Mucosa of descending colon (tissue), 3 donors: ENCODE measurements around the gene TRDMT1. TPM values are rescaled to one million over a fixed set of nuclear protein-coding genes. Genes with fewer than 3 reads are reported as not detected.

Source experiments
- ATAC-seq: fragments of 200-7000 bp; cut with Tn5 transposase; one replicate; pipeline ENCODE4 v1.9.1; 2020; ENCODE audit warnings: mild to moderate bottlenecking, moderate library complexity
- DNase-seq, 3 donors: peaks; one replicate each; pipeline ENCODE4 v3.0.0-alpha.2; 2020
- H3K36me3 ChIP-seq: fragments of 200-600 bp; one replicate; pipeline ENCODE4 v1.8.0; 2021; ENCODE audit warnings: low read depth, mild to moderate bottlenecking
- H3K4me1 ChIP-seq: fragments of 200-600 bp; one replicate; pipeline ENCODE4 v1.8.0; 2021; ENCODE audit warnings: low read depth, mild to moderate bottlenecking
- H3K4me3 ChIP-seq: fragments of 200-600 bp; one replicate; pipeline ENCODE4 v1.8.0; 2021; ENCODE audit warnings: mild to moderate bottlenecking
- H3K9me3 ChIP-seq: fragments of 200-600 bp; one replicate; pipeline ENCODE4 v1.8.0; 2021; ENCODE audit warnings: mild to moderate bottlenecking
- CTCF ChIP-seq: fragments of 200-600 bp; IDR thresholded peaks from one replicate; pipeline ENCODE4 v1.8.0; 2022; ENCODE audit warnings: antibody characterized with exemption, mild to moderate bottlenecking
- intact Hi-C, 2 donors: fragments of 100-400 bp; cut with DNase I in 1 of 2; cut with micrococcal nuclease in 1 of 2; formaldehyde crosslinking; loops; one replicate each; pipeline versions ENCODE4 v1.11.0 to v1.11.1; 2022; cut with DNase I, micrococcal nuclease
- total RNA-seq, 3 donors: library from RNA; stranded (reverse); fragmentation: NEBNext Ultra II Directional in 2 of 3; extraction: Animal tissue kit (Norgen Biotek cat#: 25700) in 2 of 3; gene quantifications; one replicate each; pipeline versions ENCODE4 v1.2.1 to v1.2.4, GENCODE V29; 2021 to 2023
- donor health status: DM: no; HTN: no; CAD: no; lungs with moderate emphysema.
- donor health status: DM: no; HTN: no; CAD: no.
- donor health status: DM: no; HTN: yes; CAD: no.

Gene TRDMT1
- total RNA-seq, 3 donors from 2014 or later = 4.7 to 7.8 (median 7.4) TPM

DNA sequence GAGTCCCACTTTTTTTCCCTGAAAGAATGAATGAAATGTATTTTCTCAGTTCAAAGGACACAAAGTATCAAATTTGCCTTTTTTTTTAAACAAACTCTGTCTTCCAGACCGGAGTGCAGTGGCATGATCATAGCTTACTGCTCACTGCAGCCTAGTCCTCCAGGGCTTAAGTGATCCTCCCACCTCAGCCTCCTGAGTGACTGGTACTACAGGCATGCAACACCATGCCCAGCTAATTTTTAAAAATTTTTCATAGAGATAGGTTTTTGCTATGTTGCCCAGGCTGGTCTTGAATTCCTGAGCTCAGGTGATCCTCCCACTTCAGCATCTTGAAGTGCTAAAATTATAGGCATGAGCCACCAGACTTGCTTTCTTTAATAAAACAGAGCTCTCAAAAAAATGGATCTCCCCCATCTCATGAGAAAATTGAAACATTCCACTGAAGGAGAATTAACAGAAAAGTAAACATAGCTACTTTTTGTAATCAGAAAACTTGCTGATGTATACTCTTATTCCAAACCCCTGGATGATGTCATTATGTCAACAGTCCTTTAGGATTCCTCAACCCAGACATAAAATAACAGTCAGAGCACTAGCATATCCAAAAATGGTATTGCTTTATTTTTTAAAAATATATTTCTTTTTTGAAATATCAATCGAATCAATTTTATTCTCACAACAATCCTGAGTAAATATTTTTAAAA is 12.3 kb upstream of the TRDMT1 start:
- Histone ChIP-seq H3K36me3 (no peaks in the 10 kb centered on the region), H3K4me3 (no peak overlapping the region), H3K4me1 (no peaks in the 10 kb centered on the region), H3K9me3 (no peaks in the 10 kb centered on the region)
- DNase-seq (no peak), ATAC-seq (no peak)
- intact Hi-C loops = no loop called here
- TF ChIP-seq CTCF = no peak

DNA sequence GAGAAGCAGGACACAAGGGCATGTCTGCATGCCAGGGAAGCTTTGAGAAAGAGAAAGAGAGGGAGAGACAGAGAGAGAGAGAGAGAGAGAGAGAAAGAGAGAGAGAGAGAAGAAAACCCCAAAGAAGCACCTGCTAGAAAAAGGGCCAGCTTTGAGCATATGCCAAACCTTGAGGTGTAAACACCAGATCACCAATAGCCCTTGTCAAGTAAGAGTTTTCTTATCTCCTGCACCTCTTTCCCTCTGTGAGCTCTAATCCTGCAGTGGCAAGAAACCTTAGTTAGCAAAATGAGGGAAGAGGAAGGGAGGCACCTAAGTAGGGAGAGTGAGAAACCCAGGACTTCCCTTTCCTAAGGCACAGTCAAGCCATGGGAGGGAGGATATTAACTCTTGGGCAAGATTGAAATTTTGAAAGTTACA is 11.3 kb upstream of the TRDMT1 start:
- no peak overlapping the region for H3K4me3 ChIP-seq
- no peak for TF ChIP-seq CTCF
- no peaks in the 10 kb centered on the region for H3K9me3 ChIP-seq
- no peaks in the 10 kb centered on the region for H3K4me1 ChIP-seq
- no peaks in the 10 kb centered on the region for H3K36me3 ChIP-seq
- DNase-seq (no peak), ATAC-seq (no peak)
- intact Hi-C loops = no loop called here

- Histone ChIP-seq H3K4me1 (no peaks in the 10 kb centered on the region), H3K9me3 (no peaks in the 10 kb centered on the region), H3K36me3 (no peaks in the 10 kb centered on the region), H3K4me3 (no peak overlapping the region)
- no peak for ATAC-seq
- intact Hi-C loops = no loop called here
- DNase-seq = no peak
- no peak for TF ChIP-seq CTCF
Measured at GRCh38 chr10:17210361-17210760, 8.9 kb upstream of the TRDMT1 start.

GRCh38 chr10:17209881-17210280 is 8.4 kb upstream of the TRDMT1 start:
- Histone ChIP-seq H3K9me3 (no peaks in the 10 kb centered on the region), H3K4me1 (no peaks in the 10 kb centered on the region), H3K36me3 (no peaks in the 10 kb centered on the region), H3K4me3 (no peak overlapping the region)
- no peak for ATAC-seq
- TF ChIP-seq CTCF = no peak
- intact Hi-C loops = no loop called here
- no peak for DNase-seq

GRCh38 chr10:17209302-17209701 is 7.8 kb upstream of the TRDMT1 start:
- no peak for ATAC-seq
- intact Hi-C loops = no loop called here
- Histone ChIP-seq H3K36me3 (no peaks in the 10 kb centered on the region), H3K4me1 (no peaks in the 10 kb centered on the region), H3K9me3 (no peaks in the 10 kb centered on the region), H3K4me3 (no peak overlapping the region)
- TF ChIP-seq CTCF = no peak
- no peak for DNase-seq

- no peak for TF ChIP-seq CTCF
- Histone ChIP-seq H3K4me1 (no peaks in the 10 kb centered on the region), H3K9me3 (no peaks in the 10 kb centered on the region), H3K4me3 (no peak overlapping the region), H3K36me3 (no peaks in the 10 kb centered on the region)
- intact Hi-C loops = no loop called here
- ATAC-seq (no peak), DNase-seq (no peak)
Measured at GRCh38 chr10:17208476-17208875, 7.0 kb upstream of the TRDMT1 start.
